ENCODE data around the gene GRB10.

GRB10 gene

DNA sequence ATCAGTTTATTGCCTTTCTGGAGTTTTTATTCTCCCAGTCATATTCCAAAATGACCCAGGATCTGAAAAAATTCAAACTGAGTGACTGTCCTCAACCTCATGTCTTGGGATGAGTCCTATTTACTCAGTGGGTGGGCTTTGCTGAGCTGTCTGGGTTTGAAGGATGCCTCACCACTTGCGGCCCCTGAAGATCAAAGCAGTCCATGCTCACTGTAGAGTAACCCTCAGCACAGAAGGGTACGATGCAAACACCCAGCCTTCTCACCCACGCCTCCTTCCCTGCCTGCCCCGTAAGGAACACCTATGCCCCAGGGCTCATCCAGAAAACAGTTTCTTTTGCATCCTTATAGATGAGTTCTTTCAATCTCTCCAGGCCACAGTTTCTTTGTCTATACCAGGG, 42.2 kb upstream of the GRB10 start:
- TF ChIP-seq, protein P1, sequence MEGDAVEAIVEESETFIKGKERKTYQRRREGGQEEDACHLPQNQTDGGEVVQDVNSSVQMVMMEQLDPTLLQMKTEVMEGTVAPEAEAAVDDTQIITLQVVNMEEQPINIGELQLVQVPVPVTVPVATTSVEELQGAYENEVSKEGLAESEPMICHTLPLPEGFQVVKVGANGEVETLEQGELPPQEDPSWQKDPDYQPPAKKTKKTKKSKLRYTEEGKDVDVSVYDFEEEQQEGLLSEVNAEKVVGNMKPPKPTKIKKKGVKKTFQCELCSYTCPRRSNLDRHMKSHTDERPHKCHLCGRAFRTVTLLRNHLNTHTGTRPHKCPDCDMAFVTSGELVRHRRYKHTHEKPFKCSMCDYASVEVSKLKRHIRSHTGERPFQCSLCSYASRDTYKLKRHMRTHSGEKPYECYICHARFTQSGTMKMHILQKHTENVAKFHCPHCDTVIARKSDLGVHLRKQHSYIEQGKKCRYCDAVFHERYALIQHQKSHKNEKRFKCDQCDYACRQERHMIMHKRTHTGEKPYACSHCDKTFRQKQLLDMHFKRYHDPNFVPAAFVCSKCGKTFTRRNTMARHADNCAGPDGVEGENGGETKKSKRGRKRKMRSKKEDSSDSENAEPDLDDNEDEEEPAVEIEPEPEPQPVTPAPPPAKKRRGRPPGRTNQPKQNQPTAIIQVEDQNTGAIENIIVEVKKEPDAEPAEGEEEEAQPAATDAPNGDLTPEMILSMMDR (IDR thresholded peaks at IDR 0.05; ENCODE audit: borderline replicate concordance, extremely low read depth, low read length, poor library complexity, severe bottlenecking): no peak
- no peak for TF ChIP-seq EZH2 (IDR thresholded peaks at IDR 0.05; ENCODE audit: borderline replicate concordance, low read depth, low read length, severe bottlenecking)
- ATAC-seq (ENCODE audit: insufficient read depth, low read depth): no peak
- Histone ChIP-seq H3K9ac (ENCODE audit: low read depth, low read length) (no peak overlapping the region), H3K4me2 (ENCODE audit: insufficient read depth, low read length) (no peak overlapping the region), H4K20me1 (ENCODE audit: insufficient read depth, low read length) (no peaks in the 10 kb centered on the region), H3K79me2 (ENCODE audit: insufficient read depth, low read length) (no peaks in the 10 kb centered on the region), H3K9me3 (ENCODE audit: insufficient read depth, low read length, severe bottlenecking) (no peaks in the 10 kb centered on the region), H3K27me3 (ENCODE audit: insufficient read depth, low read length, poor library complexity) (peaks cover 3% of the 10 kb centered on the region), H3K4me1 (ENCODE audit: insufficient read depth, low read length) (no peaks in the 10 kb centered on the region), H2AFZ (ENCODE audit: low read depth, low read length) (no peak overlapping the region), H3K36me3 (ENCODE audit: insufficient read depth, low read length) (no peaks in the 10 kb centered on the region), H3K4me3 (ENCODE audit: low read depth in 1 of 2, low read length in 2 of 2) (no peak overlapping the region), H3K27ac (ENCODE audit: low read length) (no peak overlapping the region)
- DNase-seq: no peak

DNA sequence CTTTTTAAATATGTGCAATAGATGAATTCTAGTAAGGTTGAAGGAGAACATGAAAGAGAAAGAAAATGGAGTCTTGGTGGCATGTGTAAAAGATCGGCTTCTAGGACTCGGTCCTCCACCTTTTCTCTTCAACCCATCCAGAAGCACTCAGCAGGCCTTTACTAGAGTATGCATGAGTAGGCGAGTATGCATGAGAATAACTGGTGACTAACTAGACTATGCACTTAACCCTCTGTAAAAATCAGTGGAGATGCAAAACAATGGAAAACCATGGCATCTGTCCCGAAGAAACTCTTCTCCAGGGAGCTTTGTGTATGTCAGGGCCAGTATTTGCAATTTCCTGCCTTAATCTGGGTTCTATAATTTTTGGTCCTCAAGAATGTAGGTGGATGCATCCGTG, 40.0 kb upstream of the GRB10 start:
- no peak for TF ChIP-seq EZH2 (IDR thresholded peaks at IDR 0.05; ENCODE audit: borderline replicate concordance, low read depth, low read length, severe bottlenecking)
- TF ChIP-seq, protein P1 (IDR thresholded peaks at IDR 0.05; ENCODE audit: borderline replicate concordance, extremely low read depth, low read length, poor library complexity, severe bottlenecking): no peak
- Histone ChIP-seq H3K36me3 (ENCODE audit: insufficient read depth, low read length) (no peaks in the 10 kb centered on the region), H3K79me2 (ENCODE audit: insufficient read depth, low read length) (no peaks in the 10 kb centered on the region), H2AFZ (ENCODE audit: low read depth, low read length) (no peak overlapping the region), H3K9ac (ENCODE audit: low read depth, low read length) (no peak overlapping the region), H3K4me2 (ENCODE audit: insufficient read depth, low read length) (no peak overlapping the region), H4K20me1 (ENCODE audit: insufficient read depth, low read length) (no peaks in the 10 kb centered on the region), H3K4me3 (ENCODE audit: low read depth in 1 of 2, low read length in 2 of 2) (no peak overlapping the region), H3K27ac (ENCODE audit: low read length) (no peak overlapping the region), H3K27me3 (ENCODE audit: insufficient read depth, low read length, poor library complexity) (peaks cover 3% of the 10 kb centered on the region), H3K9me3 (ENCODE audit: insufficient read depth, low read length, severe bottlenecking) (no peaks in the 10 kb centered on the region), H3K4me1 (ENCODE audit: insufficient read depth, low read length) (no peaks in the 10 kb centered on the region)
- ATAC-seq (ENCODE audit: insufficient read depth, low read depth) (no peak), DNase-seq (no peak)

DNA sequence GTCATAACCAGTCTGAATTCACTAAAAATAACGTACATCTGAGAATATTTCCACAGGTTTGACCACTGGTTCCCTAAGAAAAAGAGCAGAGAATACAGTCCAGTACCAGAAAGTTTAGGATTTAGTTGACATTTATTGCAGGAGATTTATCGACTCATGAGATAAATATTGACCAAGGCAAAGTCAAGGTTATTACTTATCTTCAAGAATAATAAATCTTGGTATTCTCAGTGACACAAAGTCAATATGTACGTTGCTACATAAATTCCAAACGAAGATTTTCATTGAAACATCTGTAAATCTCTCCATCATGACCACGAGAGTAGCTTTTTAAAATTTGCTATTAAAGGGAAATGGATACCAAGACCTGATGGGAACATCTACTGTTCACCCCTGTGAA, 39.4 kb upstream of the GRB10 start:
- H3K9ac ChIP-seq (ENCODE audit: low read depth, low read length): no peak overlapping the region
- DNase-seq (no peak), ATAC-seq (ENCODE audit: insufficient read depth, low read depth) (no peak)
- TF ChIP-seq EZH2 (IDR thresholded peaks at IDR 0.05; ENCODE audit: borderline replicate concordance, low read depth, low read length, severe bottlenecking): no peak
- TF ChIP-seq, protein P1 (IDR thresholded peaks at IDR 0.05; ENCODE audit: borderline replicate concordance, extremely low read depth, low read length, poor library complexity, severe bottlenecking): no peak
- H2AFZ ChIP-seq (ENCODE audit: low read depth, low read length): no peak overlapping the region
- no peaks in the 10 kb centered on the region for H3K9me3 ChIP-seq (ENCODE audit: insufficient read depth, low read length, severe bottlenecking)
- no peaks in the 10 kb centered on the region for H3K79me2 ChIP-seq (ENCODE audit: insufficient read depth, low read length)
- H3K27me3 ChIP-seq (ENCODE audit: insufficient read depth, low read length, poor library complexity): no peaks in the 10 kb centered on the region
- H3K4me2 ChIP-seq (ENCODE audit: insufficient read depth, low read length): no peak overlapping the region
- no peak overlapping the region for H3K4me3 ChIP-seq (ENCODE audit: low read depth in 1 of 2, low read length in 2 of 2)
- no peaks in the 10 kb centered on the region for H4K20me1 ChIP-seq (ENCODE audit: insufficient read depth, low read length)
- H3K27ac ChIP-seq (ENCODE audit: low read length): no peak overlapping the region
- H3K36me3 ChIP-seq (ENCODE audit: insufficient read depth, low read length): no peaks in the 10 kb centered on the region
- H3K4me1 ChIP-seq (ENCODE audit: insufficient read depth, low read length): no peaks in the 10 kb centered on the region

DNA sequence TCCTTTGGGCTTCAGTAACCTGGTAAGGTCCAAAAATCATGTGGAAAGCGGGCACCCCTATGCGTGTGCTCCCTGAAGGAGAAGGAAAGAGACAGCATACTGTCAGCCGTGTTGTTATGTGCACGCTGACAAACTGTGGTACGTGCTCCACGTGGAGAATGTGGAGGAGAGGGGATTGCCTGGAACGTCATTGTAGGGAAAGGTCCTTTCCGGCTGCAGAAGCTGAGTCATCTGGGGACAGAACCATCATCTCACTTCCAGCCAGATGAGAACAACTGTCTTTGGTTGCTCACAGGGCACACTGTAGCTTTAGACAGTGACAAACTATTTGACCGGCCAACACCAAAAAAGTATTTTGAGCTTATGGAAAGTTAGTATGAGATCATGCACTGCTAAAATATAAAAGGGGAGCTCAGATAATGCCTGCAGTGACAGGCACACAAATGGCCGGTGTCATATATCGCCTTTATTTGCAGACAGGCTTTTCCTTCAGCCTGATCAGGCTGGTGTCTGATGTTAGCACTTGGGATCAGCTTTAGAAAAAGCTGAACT, 38.8 kb upstream of the GRB10 start:
- Histone ChIP-seq H3K4me1 (ENCODE audit: insufficient read depth, low read length) (no peaks in the 10 kb centered on the region), H3K9me3 (ENCODE audit: insufficient read depth, low read length, severe bottlenecking) (no peaks in the 10 kb centered on the region), H3K27me3 (ENCODE audit: insufficient read depth, low read length, poor library complexity) (no peaks in the 10 kb centered on the region), H3K4me3 (ENCODE audit: low read depth in 1 of 2, low read length in 2 of 2) (no peak overlapping the region), H3K79me2 (ENCODE audit: insufficient read depth, low read length) (no peaks in the 10 kb centered on the region), H3K36me3 (ENCODE audit: insufficient read depth, low read length) (no peaks in the 10 kb centered on the region), H3K27ac (ENCODE audit: low read length) (no peak overlapping the region), H4K20me1 (ENCODE audit: insufficient read depth, low read length) (no peaks in the 10 kb centered on the region), H3K4me2 (ENCODE audit: insufficient read depth, low read length) (no peak overlapping the region), H2AFZ (ENCODE audit: low read depth, low read length) (no peak overlapping the region), H3K9ac (ENCODE audit: low read depth, low read length) (no peak overlapping the region)
- DNase-seq (no peak), ATAC-seq (ENCODE audit: insufficient read depth, low read depth) (no peak)
- TF ChIP-seq, protein P1 (IDR thresholded peaks at IDR 0.05; ENCODE audit: borderline replicate concordance, extremely low read depth, low read length, poor library complexity, severe bottlenecking): no peak
- TF ChIP-seq EZH2 (IDR thresholded peaks at IDR 0.05; ENCODE audit: borderline replicate concordance, low read depth, low read length, severe bottlenecking): no peak
